NCI-H1048 (cell line): ENCODE measurements around the gene FAM117A.
"Not testable (repeated sequence)": the region's sequence is repeated elsewhere in the genome, so short reads cannot be mapped to it uniquely, and the experiment has no call there.

Experiments
- DNase-seq: peaks from one replicate; lab custom pipeline; 2025; lab: John Stamatoyannopoulos, UW

Gene FAM117A

DNA sequence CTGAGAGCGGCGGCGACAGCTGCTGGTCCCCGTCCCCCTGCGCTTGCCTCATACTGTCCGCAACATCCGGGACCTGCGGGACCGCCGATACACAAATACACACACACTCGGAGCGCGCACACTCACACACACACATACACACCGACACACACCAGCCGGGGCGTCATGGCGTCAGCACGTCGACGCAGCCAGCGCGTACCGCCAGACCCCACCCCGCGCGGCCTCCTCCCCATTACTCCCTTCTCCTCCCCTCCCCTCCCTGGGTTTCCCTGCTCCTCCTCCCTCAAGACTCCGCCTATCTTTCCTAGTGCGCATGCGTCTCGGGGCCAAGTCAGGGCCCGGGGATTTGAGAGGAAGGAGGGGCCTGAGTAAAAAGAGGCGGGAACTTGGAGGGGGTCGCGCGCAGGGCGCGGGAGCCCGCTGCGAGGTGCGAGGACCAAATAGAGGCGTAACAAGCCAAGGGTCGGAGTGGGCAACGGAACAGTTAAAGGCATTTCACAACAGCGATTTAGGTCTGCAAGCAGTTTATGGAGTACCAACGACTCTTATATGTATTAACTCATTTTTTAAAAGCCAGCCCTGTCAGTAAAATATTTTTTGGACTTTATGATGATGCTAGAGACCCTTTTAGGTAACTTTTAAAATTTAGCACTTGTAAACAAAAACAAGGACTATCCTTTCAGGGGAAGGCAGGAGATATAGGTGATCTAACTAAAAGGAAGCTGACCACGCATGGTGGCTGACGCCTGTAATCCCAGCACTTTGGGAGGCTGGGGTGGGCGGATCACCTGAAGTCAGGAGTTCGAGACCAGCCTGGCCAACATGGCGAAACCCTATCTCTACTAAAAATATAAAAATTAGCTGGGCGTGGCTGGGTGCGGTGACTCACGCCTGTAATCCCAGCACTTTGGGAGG, 85.7 kb downstream of the FAM117A start, which contains the start of gene SPOP:
SPOP (minus strand) TSS at position 165 of the 915 bp plus-strand sequence. CDS start 55,287 bp downstream, outside the sequence.
- DNase-seq = peak; percentile 92

DNA sequence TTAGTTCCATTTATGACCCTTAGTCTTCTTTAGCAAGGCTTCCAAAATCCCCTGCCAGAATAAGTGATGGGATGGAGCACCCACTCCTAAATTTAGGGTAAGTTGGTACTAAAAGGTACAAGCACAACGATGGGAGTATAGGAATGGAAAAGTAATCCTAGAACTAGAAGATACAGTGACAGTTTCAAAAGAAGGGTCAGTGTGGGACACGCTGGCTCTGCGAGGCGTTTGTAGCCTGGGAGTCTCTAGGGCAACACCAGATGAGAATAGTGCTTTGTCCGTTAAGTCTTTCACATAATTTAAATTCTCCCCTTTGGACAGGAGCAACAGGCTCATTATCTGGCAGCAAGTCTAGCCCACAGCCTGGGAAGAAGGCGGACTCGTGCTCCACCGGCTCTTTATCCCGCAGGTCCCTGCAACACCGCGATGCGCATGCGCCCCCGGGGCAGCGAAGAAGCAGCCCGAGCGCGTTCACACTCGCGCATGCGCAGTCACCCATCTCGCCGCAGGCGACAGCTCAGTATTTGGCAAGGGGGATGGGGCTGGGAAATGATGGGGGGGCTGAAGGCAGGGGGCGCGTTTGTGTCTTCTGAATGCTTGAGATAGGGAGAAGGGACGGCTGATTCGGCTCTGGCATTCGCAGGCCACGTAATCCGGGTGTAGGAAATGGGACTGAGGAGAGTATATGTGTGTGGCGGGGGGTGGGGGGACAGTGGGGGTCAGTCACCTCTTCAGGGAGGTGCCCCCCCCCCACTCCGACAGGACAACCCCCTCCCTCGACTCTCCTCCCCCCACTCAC, 86.6 kb downstream of the FAM117A start:
- DNase-seq = peak; percentile 87

- DNase-seq = no peak
Observed at GRCh38 chr17:49676276-49676868, 87.6 kb downstream of the FAM117A start.

DNA sequence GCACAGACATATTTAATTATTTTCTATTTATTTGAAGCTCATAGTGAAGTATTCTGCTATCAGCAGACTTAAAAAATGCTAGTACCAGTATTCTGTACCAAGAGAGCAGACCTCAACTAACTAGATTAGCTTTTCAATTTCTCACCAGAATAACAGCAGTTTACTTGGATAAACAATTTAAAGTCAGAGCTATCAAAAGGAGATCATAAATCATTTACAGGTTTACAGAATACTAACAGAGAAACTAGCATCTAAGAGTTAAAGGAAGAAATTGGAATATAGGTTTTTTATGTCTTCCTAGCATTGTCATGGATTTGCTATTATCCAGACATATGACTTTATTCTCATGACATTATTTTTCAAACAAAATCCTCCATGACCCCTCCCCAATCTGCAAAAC, 89.4 kb downstream of the FAM117A start:
- no peak for DNase-seq

- DNase-seq = not testable (repeated sequence)
Observed at GRCh38 chr17:49673679-49674078, 90.3 kb downstream of the FAM117A start.

- no peak for DNase-seq
Observed at GRCh38 chr17:49670641-49671040, 93.3 kb downstream of the FAM117A start.

GRCh38 chr17:49670002-49670401, 93.9 kb downstream of the FAM117A start:
- no peak for DNase-seq

DNA sequence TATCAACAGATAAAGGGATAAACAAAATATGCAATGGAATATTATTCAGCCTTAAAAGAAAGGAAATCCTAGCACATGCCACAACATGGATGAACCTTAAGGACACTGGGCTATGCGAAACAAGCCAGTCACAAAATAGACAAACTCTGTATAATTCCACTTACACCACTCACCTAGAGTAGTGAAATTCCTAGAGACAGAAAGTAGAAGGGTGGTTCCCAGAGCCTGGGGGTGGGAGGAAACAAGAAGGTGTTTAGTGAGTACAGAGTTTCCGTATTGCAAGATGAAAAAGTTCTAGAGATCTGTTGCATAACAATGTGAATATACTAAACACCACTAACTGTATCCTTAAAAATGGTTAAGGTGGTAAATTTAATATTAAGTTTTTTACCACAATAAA, 96.1 kb downstream of the FAM117A start:
- no peak for DNase-seq

GRCh38 chr17:49664706-49665211, 99.2 kb downstream of the FAM117A start:
- DNase-seq = no peak
